Epithelial cell of prostate (primary cell): ENCODE measurements around the gene CHMP3.
"Not testable (repeated sequence)": the region's sequence is repeated elsewhere in the genome, so short reads cannot be mapped to it uniquely, and the experiment has no call there.

Source experiments
- DNase-seq: peaks from one replicate; pipeline ENCODE4 v3.0.0-alpha.2; 2011; ENCODE audit warnings: low read depth, low spot score
- H3K27ac ChIP-seq: fragments of 450-650 bp; 2 replicates; pipeline ENCODE4 v1.5.1; 2017; ENCODE audit warnings: mild to moderate bottlenecking

CHMP3 gene

DNA sequence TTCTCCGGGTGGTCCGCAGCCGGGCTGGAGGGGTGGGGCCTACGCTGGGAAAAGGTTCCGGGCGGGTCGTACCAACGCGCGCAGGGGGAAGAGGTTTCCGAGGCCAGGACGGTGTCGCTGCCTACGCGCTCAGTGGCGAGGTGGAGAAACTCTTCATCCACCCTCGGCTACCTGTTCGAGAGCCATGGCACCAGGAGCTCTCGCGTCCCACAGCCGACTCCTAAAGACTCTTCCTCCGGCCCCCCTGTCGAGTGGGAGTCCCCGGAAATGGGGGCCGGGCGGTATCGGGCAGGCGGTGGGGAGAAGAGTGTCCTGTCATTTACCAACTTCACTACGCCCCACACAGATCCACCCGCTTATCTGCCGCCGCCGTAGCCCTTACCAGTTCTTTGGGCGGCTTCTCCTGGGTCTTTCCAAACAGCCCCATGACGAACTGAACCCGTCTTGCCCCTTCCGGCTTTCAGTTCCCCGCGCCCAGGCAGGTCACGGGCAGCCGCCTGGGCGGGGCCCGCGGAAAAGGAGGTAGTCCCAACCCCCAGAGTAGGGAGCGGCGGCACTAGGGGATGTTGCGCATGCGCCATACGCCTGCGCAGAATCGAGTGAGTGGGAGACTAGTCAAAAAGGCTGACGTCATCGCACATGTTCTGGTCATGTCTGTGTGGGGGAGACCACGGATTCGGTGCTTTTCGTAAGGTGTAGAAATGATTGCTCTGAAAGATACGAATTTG is at the start of gene CHMP3:
CHMP3 (minus strand) TSS at position 522 of the 728 bp plus-strand sequence; CDS start at position 427, 95 bp downstream.
- H3K27ac ChIP-seq, result peak within 1 kb of the TSS; percentile 95
- peak; percentile 72 for DNase-seq

GRCh38 chr2:86610871-86611270 is 47.6 kb upstream of the CHMP3 start:
- H3K27ac ChIP-seq, result no peak overlapping the region
- no peak for DNase-seq

- no peak overlapping the region for H3K27ac ChIP-seq
- no peak for DNase-seq
Measured at GRCh38 chr2:86608832-86609410, 45.7 kb upstream of the CHMP3 start.

- no peak for DNase-seq
- H3K27ac ChIP-seq, result no peak overlapping the region
Measured at GRCh38 chr2:86603905-86604304, 40.7 kb upstream of the CHMP3 start.

DNA sequence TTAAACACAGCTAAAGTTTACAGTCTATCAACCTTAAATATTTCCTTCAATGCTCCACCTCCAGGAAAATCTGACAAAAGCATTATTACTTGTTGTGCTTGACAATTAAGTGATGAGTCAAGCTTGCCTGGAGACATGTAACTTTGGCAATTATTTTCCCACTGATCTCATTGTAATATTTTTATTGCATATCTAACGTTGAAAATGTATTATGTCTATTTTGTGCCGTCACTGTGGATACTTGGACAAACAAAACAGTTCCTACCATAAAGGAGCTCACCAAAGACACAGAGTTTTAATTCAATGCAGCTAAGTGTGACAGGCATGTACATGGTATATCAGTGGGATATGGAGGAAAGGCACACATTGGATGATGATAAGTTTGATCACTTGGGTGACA is 35.7 kb upstream of the CHMP3 start:
- no peak overlapping the region for H3K27ac ChIP-seq
- DNase-seq, result peak; percentile 24

- no peak for DNase-seq
- no peak overlapping the region for H3K27ac ChIP-seq
Measured at GRCh38 chr2:86596118-86596517, 32.9 kb upstream of the CHMP3 start.

GRCh38 chr2:86593266-86593665 is 30.0 kb upstream of the CHMP3 start:
- H3K27ac ChIP-seq, result no peak overlapping the region
- no peak for DNase-seq

- no peak for DNase-seq
- no peak overlapping the region for H3K27ac ChIP-seq
Measured at GRCh38 chr2:86592547-86593230, 29.4 kb upstream of the CHMP3 start.

- H3K27ac ChIP-seq, DNase-seq: not testable (repeated sequence)
Measured at GRCh38 chr2:86589701-86590100, 26.5 kb upstream of the CHMP3 start.

DNA sequence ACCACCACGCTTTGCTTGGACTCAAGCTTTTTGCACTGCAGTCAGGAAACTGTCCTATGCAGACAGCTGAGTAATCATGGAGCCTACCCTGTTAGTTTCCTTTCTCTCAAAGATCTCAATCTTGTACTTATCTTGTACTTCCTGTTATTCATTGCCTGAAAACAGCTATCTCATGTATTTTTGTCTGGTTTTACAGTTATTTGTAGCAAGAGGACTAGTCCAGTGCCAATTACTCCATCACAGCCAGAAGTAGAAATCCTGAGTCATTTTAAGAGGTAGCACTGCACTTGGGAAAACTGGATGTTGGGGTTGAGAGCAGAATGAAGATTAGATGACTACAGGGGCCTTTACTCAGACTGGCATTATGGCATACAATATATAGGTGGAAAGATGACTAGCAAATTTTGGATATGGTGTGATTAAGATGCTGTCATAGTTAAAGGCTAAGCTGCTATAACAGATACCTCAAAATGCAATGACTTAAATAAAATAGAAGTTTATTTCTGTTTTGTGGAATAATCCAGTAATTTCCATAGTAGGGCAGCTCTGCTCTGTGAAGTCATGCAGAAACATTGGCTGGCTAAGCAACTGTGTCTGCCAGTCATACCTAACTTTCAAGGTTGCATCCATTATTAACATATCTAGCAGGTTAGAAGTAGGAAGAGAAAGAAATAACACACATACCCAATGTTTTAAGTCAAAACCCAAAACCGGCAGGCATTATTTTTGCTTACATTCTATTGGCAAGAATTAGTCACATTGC is 21.1 kb upstream of the CHMP3 start:
- no peak for DNase-seq
- no peak overlapping the region for H3K27ac ChIP-seq

DNA sequence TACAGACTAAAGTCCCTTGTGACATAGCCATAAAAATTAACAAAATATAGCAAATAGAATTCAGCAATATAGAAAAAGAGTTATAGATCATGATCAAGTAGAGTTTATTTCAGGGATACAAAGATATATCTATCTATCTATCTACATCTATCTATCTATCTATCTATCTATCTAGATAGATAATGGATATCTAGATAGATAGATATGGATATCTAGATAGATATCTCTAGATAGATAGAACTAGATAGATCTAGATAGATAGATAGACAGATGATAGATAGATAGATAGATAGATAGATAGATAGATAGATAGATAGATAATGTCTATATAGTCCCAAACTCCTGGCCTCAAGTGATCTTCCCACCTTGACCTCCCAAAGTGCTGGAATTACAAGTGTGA is 17.3 kb upstream of the CHMP3 start:
- no peak overlapping the region for H3K27ac ChIP-seq
- no peak for DNase-seq

- DNase-seq, result no peak
- no peak overlapping the region for H3K27ac ChIP-seq
Measured at GRCh38 chr2:86577817-86578456, 14.7 kb upstream of the CHMP3 start.

- no peak for DNase-seq
- H3K27ac ChIP-seq, result no peak overlapping the region
Measured at GRCh38 chr2:86570059-86570458, 6.8 kb upstream of the CHMP3 start.

DNA sequence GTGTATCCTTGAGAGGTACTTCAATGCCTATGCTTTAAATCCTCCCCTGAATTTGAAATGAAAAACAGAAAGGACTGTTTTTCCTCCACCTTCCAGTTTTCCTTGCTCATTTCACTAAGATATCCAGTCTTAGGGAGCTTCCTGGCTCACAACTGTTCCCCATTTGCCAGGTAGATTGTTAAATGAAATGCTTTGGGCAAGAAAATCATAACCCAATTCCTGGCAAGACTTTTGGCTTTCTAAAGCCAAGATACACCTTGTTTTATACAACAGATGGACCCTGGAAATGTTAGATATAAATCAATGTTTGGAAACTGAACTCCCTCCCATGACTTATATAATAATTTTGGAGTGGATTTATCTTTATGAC is 3.6 kb upstream of the CHMP3 start:
- H3K27ac ChIP-seq, result no peak overlapping the region
- no peak for DNase-seq

- no peak overlapping the region for H3K27ac ChIP-seq
- no peak for DNase-seq
Measured at GRCh38 chr2:86566158-86566820, 3.0 kb upstream of the CHMP3 start.

DNA sequence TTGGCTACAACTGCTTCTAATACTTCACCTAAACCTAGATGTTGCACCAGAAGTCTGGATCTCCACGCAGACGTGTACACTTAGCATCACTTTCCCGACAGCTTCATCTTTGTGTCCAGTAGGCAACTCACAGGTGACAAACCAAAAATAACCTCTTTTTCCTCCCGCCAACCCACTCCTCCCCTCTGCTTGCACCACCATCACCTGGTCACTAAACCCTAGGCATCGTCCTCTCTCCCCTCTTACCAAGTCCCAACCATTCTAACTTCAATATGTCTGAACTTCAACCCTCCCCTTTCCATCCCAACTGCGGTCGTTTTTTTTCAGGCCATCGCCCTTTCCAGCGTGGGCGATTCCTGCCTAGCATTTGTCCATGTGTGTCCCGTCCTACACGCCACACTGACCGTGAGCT is 413 bp upstream of the CHMP3 start:
- no peak for DNase-seq
- peak overlapping the region; percentile 95 for H3K27ac ChIP-seq

- DNase-seq, result no peak
- H3K27ac ChIP-seq, result peak overlapping the region; percentile 95
Measured at GRCh38 chr2:86562485-86562921, 740 bp downstream of the CHMP3 start.

- no peak for DNase-seq
Measured at GRCh38 chr2:86557836-86558235, 5.4 kb downstream of the CHMP3 start.

DNA sequence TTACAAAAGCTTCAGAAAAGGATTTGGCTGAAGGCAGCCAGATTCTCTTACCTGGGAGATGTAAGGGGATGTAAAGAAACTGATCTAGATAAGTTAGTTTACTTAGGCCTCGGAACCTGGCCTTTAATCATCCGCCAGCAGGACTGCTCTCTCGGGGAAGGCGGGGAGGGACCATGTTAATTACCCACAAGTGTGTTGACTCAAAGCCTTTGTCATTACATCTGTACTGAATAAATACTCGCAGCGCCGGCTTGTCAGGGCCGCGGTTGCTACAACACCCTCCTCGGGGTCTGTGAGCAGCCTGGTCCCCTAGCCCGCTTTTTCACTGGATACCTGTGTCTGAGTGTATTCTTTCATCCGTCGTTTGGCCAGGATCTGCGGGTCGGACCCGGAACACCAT is 6.7 kb downstream of the CHMP3 start:
- DNase-seq, result no peak
- H3K27ac ChIP-seq, result no peak overlapping the region

More at GRCh38 chr2:86557836-86558235, 5.4 kb downstream of the CHMP3 start:
- H3K27ac ChIP-seq, result no peak overlapping the region

DNA sequence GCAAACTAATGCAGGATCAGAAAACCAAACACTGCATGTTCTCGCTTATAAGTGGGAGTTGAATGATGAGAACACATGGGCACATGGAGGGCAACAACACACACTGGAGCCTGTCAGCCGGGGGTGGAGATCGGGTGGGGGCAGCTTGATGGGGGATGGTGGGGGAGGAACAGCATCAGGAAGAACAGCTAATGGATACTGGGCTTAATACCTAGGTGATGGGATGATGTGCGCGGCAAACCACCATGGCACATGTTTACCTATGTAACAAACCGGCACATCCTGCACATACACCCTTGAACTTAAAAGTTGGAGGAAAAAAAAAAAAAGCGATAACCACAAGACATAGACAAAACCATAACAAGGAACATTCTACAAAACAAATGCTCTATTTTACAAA is 10.4 kb downstream of the CHMP3 start:
- H3K27ac ChIP-seq, result no peak overlapping the region
- no peak for DNase-seq
